Cardiac muscle cell (in vitro differentiated cells and primary cell): ENCODE results near the gene EYA2. TPM values are rescaled to one million over a fixed set of nuclear protein-coding genes. Genes with fewer than 3 reads are reported as not detected.

Source experiments
- DNase-seq, 2 donors: peaks; one replicate each; pipeline versions ENCODE4 v3.0.0 to v3.0.0-alpha.2; 2010 to 2017; ENCODE audit warnings: low read depth in 1 of 2, low spot score in 1 of 2
- H3K27ac ChIP-seq: fragments of 200-600 bp; sonication (generic); 2 replicates; pipeline ENCODE4 v1.5.1; 2016
- H3K27me3 ChIP-seq: fragments of 200-600 bp; sonication (generic); 2 replicates; pipeline ENCODE4 v1.6.0; 2016; ENCODE audit warnings: control low read depth
- H3K36me3 ChIP-seq: fragments of 200-600 bp; sonication (generic); 2 replicates; pipeline ENCODE4 v1.5.1; 2016; ENCODE audit warnings: control low read depth
- H3K4me1 ChIP-seq: fragments of 200-600 bp; sonication (generic); 2 replicates; pipeline ENCODE4 v1.8.1; 2017; ENCODE audit warnings: low read depth, mild to moderate bottlenecking, mixed run types
- H3K4me3 ChIP-seq: fragments of 200-600 bp; sonication (generic); 2 replicates; pipeline ENCODE4 v1.5.1; 2016; ENCODE audit warnings: mild to moderate bottlenecking
- H3K9me3 ChIP-seq: fragments of 200-600 bp; sonication (generic); 2 replicates; pipeline ENCODE4 v1.5.1; 2017; ENCODE audit warnings: low read depth, mild to moderate bottlenecking, control low read depth
- CTCF ChIP-seq: IDR thresholded peaks from 2 replicates; pipeline ENCODE4 v1.5.1; 2012; ENCODE audit warnings: low read depth, mild to moderate bottlenecking, low read length
- polyA plus RNA-seq: library from polyadenylated mRNA; unstranded; fragments of >200 nt; fragmentation: Nextera tagmentation; extraction: Ambion mirVana; gene quantifications from 2 replicates; pipeline ENCODE4 v1.2.1, GENCODE V29; 2016
- total RNA-seq: library from RNA; depleted of rRNA; stranded (reverse); fragments of >200 nt; gene quantifications from 2 replicates; pipeline ENCODE4 v1.2.3, GENCODE V29; 2016

EYA2 gene
- total and polyA plus RNA-seq, 2 experiments from 2014 or later, result 0.30 TPM; not detected in 1

DNA sequence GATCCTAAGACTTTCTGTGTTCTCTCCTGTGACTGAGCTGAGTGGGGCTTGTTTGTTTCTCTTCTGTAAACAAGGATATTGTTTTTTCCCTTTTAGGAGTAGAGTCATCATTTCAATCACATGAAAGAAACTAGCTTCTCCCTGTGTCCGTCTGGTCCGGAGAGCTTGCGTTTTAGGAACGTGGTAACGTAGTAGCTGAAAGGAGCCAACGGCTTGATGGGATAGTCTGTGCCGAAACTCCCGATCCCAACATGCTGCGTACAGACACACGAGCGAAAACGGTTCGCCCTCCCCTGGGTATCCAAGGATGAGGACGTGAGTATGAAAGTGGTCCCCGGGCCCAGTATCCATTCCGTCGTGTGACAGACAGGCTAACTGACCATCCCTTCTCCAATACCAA lies 315.3 kb downstream of the EYA2 start:
- Histone ChIP-seq H3K36me3 (peaks cover 35% of the 10 kb centered on the region), H3K27ac (no peak overlapping the region), H3K9me3 (no peaks in the 10 kb centered on the region), H3K27me3 (no peaks in the 10 kb centered on the region), H3K4me1 (peaks cover 10% of the 10 kb centered on the region), H3K4me3 (no peak overlapping the region)
- TF ChIP-seq CTCF, result no peak
- DNase-seq, result no peak

GRCh38 chr20:47210470-47210869 lies 315.8 kb downstream of the EYA2 start:
- no peaks in the 10 kb centered on the region for H3K27me3 ChIP-seq
- H3K9me3 ChIP-seq, result no peaks in the 10 kb centered on the region
- no peak for DNase-seq
- H3K27ac ChIP-seq, result no peak overlapping the region
- TF ChIP-seq CTCF, result no peak
- peaks cover 35% of the 10 kb centered on the region for H3K36me3 ChIP-seq
- no peak overlapping the region for H3K4me3 ChIP-seq
- H3K4me1 ChIP-seq, result peaks cover 10% of the 10 kb centered on the region

- no peak overlapping the region for H3K27ac ChIP-seq
- no peak for DNase-seq
- H3K36me3 ChIP-seq, result peaks cover 40% of the 10 kb centered on the region
- no peaks in the 10 kb centered on the region for H3K9me3 ChIP-seq
- H3K4me1 ChIP-seq, result peaks cover 10% of the 10 kb centered on the region
- no peaks in the 10 kb centered on the region for H3K27me3 ChIP-seq
- no peak overlapping the region for H3K4me3 ChIP-seq
- no peak for TF ChIP-seq CTCF
These were observed 316.4 kb downstream of the EYA2 start for GRCh38 chr20:47211036-47211435.

DNA sequence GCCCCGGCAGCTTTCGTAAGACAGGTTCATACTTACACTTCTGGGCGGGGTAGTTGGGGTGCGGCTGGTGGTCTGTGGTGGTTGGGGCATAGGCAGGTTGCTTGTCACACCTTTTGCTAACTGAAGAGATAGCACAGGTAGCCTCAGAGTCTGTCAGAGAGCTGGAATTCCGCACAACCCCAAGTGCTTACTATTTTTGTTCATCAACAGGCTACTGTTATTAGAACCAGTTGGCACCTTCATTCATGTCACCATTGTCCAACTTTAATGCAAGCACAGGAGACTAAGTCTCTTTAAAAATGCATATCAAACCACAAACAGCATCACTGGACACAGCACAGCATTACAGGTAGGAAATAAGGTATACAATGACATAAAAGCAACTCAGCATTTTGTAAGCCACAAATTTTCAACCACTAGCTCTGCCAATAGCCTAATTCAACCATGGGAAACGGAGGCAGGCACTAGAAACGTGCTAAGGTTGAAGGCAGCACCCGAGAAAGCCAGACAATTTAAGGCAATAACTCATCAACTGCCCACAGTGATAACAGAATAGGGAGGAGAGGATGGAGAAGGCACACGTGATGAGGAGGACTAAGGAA lies 318.1 kb downstream of the EYA2 start:
- DNase-seq, result no peak
- H3K27ac ChIP-seq, result no peak overlapping the region
- TF ChIP-seq CTCF, result no peak
- H3K4me3 ChIP-seq, result no peak overlapping the region
- no peaks in the 10 kb centered on the region for H3K27me3 ChIP-seq
- no peaks in the 10 kb centered on the region for H3K9me3 ChIP-seq
- H3K4me1 ChIP-seq, result peaks cover 10% of the 10 kb centered on the region
- H3K36me3 ChIP-seq, result peaks cover 44% of the 10 kb centered on the region

DNA sequence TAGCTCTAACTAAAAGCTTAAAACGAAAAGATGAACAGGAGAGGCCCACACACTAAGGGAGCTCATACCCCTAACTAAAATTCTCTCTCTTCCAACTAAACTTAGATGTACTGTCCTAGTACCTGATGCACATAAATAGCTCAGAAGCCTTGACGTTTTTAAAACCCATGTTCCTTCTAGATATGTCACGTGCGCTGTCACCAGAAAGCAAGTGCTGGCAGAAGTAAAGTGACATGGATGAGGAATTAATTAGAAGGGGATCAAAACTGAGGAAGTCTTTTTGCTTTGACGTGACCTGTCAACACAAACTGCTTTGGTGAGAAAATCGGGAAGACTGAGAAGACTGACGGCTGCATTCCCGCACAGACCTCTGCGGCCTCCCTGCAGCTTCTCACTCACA lies 319.3 kb downstream of the EYA2 start:
- peak in 1 of 2 donors; percentile 30 for DNase-seq
- TF ChIP-seq CTCF, result no peak
- peak overlapping the region; percentile 26 for H3K27ac ChIP-seq
- no peaks in the 10 kb centered on the region for H3K9me3 ChIP-seq
- no peak overlapping the region for H3K4me3 ChIP-seq
- H3K4me1 ChIP-seq, result peaks cover 10% of the 10 kb centered on the region
- no peaks in the 10 kb centered on the region for H3K27me3 ChIP-seq
- H3K36me3 ChIP-seq, result peaks cover 51% of the 10 kb centered on the region
